Colonic mucosa (tissue), 4 donors: ENCODE measurements around the gene RALGPS1. TPM values are rescaled to one million over a fixed set of nuclear protein-coding genes. Genes with fewer than 3 reads are reported as not detected.

Experiments used
- DNase-seq: peaks from one replicate; pipeline ENCODE4 v3.0.0-alpha.2; 2020
- H3K27ac ChIP-seq: fragments of 200-600 bp; one replicate; pipeline ENCODE4 v1.8.0; 2021
- H3K27me3 ChIP-seq: fragments of 200-600 bp; one replicate; pipeline ENCODE4 v1.8.0; 2021
- H3K36me3 ChIP-seq: fragments of 200-600 bp; one replicate; pipeline ENCODE4 v1.8.0; 2021
- H3K4me1 ChIP-seq: fragments of 200-600 bp; one replicate; pipeline ENCODE4 v1.8.0; 2021; ENCODE audit warnings: mild to moderate bottlenecking
- H3K4me3 ChIP-seq: fragments of 200-600 bp; one replicate; pipeline ENCODE4 v1.8.0; 2021
- H3K9ac ChIP-seq, 2 donors: one replicate each; pipeline ENCODE4 v1.7.0; 2013; ENCODE audit warnings: control low read depth in 2 of 2, low read depth in 2 of 2, low read length in 2 of 2
- H3K9me3 ChIP-seq: fragments of 200-600 bp; one replicate; pipeline ENCODE4 v1.8.0; 2021
- CTCF ChIP-seq: fragments of 200-600 bp; IDR thresholded peaks from one replicate; pipeline ENCODE4 v1.8.0; 2022; ENCODE audit warnings: antibody characterized with exemption, mild to moderate bottlenecking
- intact Hi-C: fragments of 100-400 bp; cut with DNase I; formaldehyde crosslinking; loops from one replicate; pipeline ENCODE4 v1.14.1; 2022
- total RNA-seq, 2 donors: library from RNA; stranded (reverse); fragmentation: NEBNext Ultra II Directional in 1 of 2; extraction: Animal tissue kit (Norgen Biotek cat#: 25700) in 1 of 2; gene quantifications; one replicate each; pipeline ENCODE4 v1.2.1, GENCODE V29; 2021
- donor health status: healthy.
- donor health status: DM: no; HTN: no; CAD: no.
- donor health status: DM: no; HTN: no; CAD: no.

RALGPS1 gene
- total RNA-seq, 2 donors from 2014 or later, result 22.6 to 27.2 TPM

- TF ChIP-seq CTCF, result no peak
- Histone ChIP-seq H3K27me3 (no peaks in the 10 kb centered on the region), H3K4me1 (no peaks in the 10 kb centered on the region), H3K9me3 (no peaks in the 10 kb centered on the region), H3K36me3 (no peaks in the 10 kb centered on the region), H3K4me3 (no peak overlapping the region), H3K9ac (no peak overlapping the region), H3K27ac (no peak overlapping the region)
- intact Hi-C loops, result no loop called here
- no peak for DNase-seq
Observed at GRCh38 chr9:127058645-127059021, 144.1 kb downstream of the RALGPS1 start.

- Histone ChIP-seq H3K9ac (no peak overlapping the region), H3K4me3 (no peak overlapping the region), H3K36me3 (no peaks in the 10 kb centered on the region), H3K27ac (no peak overlapping the region), H3K27me3 (no peaks in the 10 kb centered on the region), H3K9me3 (no peaks in the 10 kb centered on the region), H3K4me1 (no peaks in the 10 kb centered on the region)
- intact Hi-C loops, result no loop called here
- no peak for TF ChIP-seq CTCF
- no peak for DNase-seq
Observed at GRCh38 chr9:127059030-127059429, 144.4 kb downstream of the RALGPS1 start.

- Histone ChIP-seq H3K4me3 (no peak overlapping the region), H3K27ac (peak overlapping the region; percentile 3), H3K4me1 (no peaks in the 10 kb centered on the region), H3K9ac (no peak overlapping the region), H3K27me3 (no peaks in the 10 kb centered on the region), H3K9me3 (no peaks in the 10 kb centered on the region), H3K36me3 (no peaks in the 10 kb centered on the region)
- no peak for DNase-seq
- intact Hi-C loops, result no loop called here
- TF ChIP-seq CTCF, result no peak
Observed at GRCh38 chr9:127059765-127060361, 145.3 kb downstream of the RALGPS1 start.

- Histone ChIP-seq H3K27me3 (no peaks in the 10 kb centered on the region), H3K4me3 (no peak overlapping the region), H3K9me3 (no peaks in the 10 kb centered on the region), H3K36me3 (no peaks in the 10 kb centered on the region), H3K9ac (no peak overlapping the region), H3K4me1 (no peaks in the 10 kb centered on the region), H3K27ac (no peak overlapping the region)
- intact Hi-C loops, result no loop called here
- no peak for TF ChIP-seq CTCF
- DNase-seq, result no peak
Observed at GRCh38 chr9:127061411-127061810, 146.8 kb downstream of the RALGPS1 start.

- no peak for TF ChIP-seq CTCF
- intact Hi-C loops, result no loop called here
- no peak for DNase-seq
- Histone ChIP-seq H3K27me3 (no peaks in the 10 kb centered on the region), H3K36me3 (no peaks in the 10 kb centered on the region), H3K9me3 (no peaks in the 10 kb centered on the region), H3K4me1 (no peaks in the 10 kb centered on the region), H3K9ac (no peak overlapping the region), H3K27ac (no peak overlapping the region), H3K4me3 (no peak overlapping the region)
Observed at GRCh38 chr9:127064335-127064734, 149.8 kb downstream of the RALGPS1 start.

GRCh38 chr9:127065592-127065991 lies 151.0 kb downstream of the RALGPS1 start:
- H3K9me3 ChIP-seq, result no peaks in the 10 kb centered on the region
- H3K4me3 ChIP-seq, result no peak overlapping the region
- no peak for TF ChIP-seq CTCF
- no peaks in the 10 kb centered on the region for H3K36me3 ChIP-seq
- no peak for DNase-seq
- no peaks in the 10 kb centered on the region for H3K27me3 ChIP-seq
- H3K9ac ChIP-seq, result no peak overlapping the region
- H3K27ac ChIP-seq, result no peak overlapping the region
- H3K4me1 ChIP-seq, result no peaks in the 10 kb centered on the region
- intact Hi-C loops, result no loop called here
